ENCODE data around the gene ZNF282. TPM values are rescaled to one million over a fixed set of nuclear protein-coding genes. Genes with fewer than 3 reads are reported as not detected.
"Not testable (repeated sequence)": the region's sequence is repeated elsewhere in the genome, so short reads cannot be mapped to it uniquely, and the experiment has no call there.

ZNF282 gene
- total and polyA plus RNA-seq, 11 donors = 6.6 to 21.4 (median 12.7) TPM

DNA sequence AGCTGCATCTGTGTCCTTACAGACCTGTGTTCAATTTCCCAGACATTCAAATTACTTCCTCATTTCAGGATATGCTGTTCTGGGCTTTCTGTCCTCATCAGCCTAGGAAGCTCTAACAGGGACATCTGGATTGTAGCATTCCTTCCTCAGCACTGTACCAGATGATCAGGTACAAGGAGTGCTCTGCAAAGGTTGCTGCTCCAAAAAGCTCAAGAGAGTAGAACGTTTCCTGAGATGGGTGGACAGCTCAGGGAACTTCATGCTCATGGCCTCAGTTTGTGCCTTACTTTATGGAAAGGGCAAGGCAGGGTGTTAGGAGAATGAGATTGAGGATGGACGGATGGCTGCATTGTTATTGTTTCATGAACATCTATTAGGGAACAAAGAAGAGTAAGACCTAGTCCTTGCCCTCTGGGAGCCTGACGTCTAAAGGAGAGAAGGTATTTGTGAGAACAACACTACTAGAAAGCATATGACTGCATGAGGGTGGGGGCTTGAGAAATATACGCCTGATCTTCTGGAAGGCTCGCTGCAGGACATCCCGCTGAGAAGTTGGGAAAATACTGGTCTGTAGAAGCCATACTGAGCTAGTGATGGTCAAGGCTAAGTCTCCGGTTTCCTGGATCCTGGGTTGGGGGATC, 33.6 kb downstream of the ZNF282 start:
- H3K27ac ChIP-seq = no peak overlapping the region
- H3K4me1 ChIP-seq = no peaks in the 10 kb centered on the region
- intact Hi-C loops (cut with DNase I) = no loop called here
- no peak for ATAC-seq
- no peak overlapping the region for H3K4me3 ChIP-seq
- no peaks in the 10 kb centered on the region for H3K9me3 ChIP-seq
- 59 to 62% (median 61%) methylated on average over 7 of the region's 7 CpGs for WGBS, 4 donors
- peaks cover 0 to 20% (median 16%) of the 10 kb centered on the region in 9 donors for H3K36me3 ChIP-seq
- no peak for DNase-seq
- TF ChIP-seq, protein P1, sequence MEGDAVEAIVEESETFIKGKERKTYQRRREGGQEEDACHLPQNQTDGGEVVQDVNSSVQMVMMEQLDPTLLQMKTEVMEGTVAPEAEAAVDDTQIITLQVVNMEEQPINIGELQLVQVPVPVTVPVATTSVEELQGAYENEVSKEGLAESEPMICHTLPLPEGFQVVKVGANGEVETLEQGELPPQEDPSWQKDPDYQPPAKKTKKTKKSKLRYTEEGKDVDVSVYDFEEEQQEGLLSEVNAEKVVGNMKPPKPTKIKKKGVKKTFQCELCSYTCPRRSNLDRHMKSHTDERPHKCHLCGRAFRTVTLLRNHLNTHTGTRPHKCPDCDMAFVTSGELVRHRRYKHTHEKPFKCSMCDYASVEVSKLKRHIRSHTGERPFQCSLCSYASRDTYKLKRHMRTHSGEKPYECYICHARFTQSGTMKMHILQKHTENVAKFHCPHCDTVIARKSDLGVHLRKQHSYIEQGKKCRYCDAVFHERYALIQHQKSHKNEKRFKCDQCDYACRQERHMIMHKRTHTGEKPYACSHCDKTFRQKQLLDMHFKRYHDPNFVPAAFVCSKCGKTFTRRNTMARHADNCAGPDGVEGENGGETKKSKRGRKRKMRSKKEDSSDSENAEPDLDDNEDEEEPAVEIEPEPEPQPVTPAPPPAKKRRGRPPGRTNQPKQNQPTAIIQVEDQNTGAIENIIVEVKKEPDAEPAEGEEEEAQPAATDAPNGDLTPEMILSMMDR (IDR thresholded peaks at IDR 0.05) = no peak
- TF ChIP-seq POLR2A (IDR thresholded peaks at IDR 0.05) = no peak
- no peaks in the 10 kb centered on the region for H3K27me3 ChIP-seq

DNA sequence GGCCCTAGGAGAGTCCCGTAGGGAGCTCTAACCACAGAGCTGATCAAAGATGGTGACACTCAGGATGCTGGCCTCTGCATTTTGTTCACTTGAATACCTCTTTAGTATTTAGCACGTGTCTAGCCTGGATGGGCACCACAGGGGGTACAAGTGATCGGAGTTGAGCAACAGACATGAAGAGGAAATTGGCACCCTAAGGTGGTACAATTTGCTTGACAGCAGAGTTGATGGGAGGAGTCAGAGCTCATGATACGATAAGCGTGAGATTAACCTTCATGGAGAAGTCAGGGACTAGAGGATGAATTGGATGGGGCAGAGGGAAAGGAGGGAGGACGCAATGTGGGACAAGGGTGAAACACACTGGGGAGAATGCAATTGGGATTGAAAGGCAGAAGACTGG, 34.2 kb downstream of the ZNF282 start:
- DNase-seq = no peak
- intact Hi-C loops (cut with DNase I) = no loop called here
- WGBS, 4 donors = 64 to 73% (median 71%) methylated on average over 6 of the region's 6 CpGs
- no peaks in the 10 kb centered on the region for H3K4me1 ChIP-seq
- no peaks in the 10 kb centered on the region for H3K27me3 ChIP-seq
- no peaks in the 10 kb centered on the region for H3K9me3 ChIP-seq
- peaks cover 0 to 15% (median 12%) of the 10 kb centered on the region in 9 donors for H3K36me3 ChIP-seq
- H3K4me3 ChIP-seq = no peak overlapping the region
- no peak overlapping the region for H3K27ac ChIP-seq
- TF ChIP-seq, protein P1 (IDR thresholded peaks at IDR 0.05) = no peak
- no peak for TF ChIP-seq POLR2A (IDR thresholded peaks at IDR 0.05)
- ATAC-seq = peak in 1 of 4 donors; percentile 12

DNA sequence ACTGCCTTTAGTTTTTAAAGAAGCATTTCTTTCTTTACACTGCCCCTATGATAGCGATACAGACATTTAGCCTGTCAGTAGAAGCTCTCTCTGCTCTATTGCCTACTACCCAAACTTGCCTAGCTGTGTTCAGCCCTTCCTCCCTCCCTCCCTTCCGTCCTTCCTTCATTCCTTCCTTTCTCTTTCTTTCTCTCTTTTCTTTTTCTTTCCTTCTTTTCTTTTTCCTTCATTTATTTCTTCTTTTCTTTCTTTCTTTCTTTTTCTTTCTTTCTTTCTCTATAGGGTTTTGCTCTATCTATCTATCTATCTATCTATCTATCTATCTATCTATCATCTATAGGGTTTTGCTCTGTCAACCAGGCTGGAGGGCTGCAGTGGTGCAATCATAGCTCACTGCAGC, 37.0 kb downstream of the ZNF282 start:
- H3K27ac ChIP-seq = no peak overlapping the region
- intact Hi-C loops (cut with DNase I) = no loop called here
- H3K27me3 ChIP-seq = no peaks in the 10 kb centered on the region
- H3K36me3 ChIP-seq = no peaks in the 10 kb centered on the region
- WGBS, 4 donors = 77 to 91% (median 85%) methylated on average over 2 of the region's 2 CpGs
- H3K4me3 ChIP-seq = no peak overlapping the region
- H3K9me3 ChIP-seq = no peaks in the 10 kb centered on the region
- no peak for DNase-seq
- ATAC-seq = no peak
- no peaks in the 10 kb centered on the region for H3K4me1 ChIP-seq
- TF ChIP-seq, protein P1 (IDR thresholded peaks at IDR 0.05) = no peak
- TF ChIP-seq POLR2A (IDR thresholded peaks at IDR 0.05) = no peak

DNA sequence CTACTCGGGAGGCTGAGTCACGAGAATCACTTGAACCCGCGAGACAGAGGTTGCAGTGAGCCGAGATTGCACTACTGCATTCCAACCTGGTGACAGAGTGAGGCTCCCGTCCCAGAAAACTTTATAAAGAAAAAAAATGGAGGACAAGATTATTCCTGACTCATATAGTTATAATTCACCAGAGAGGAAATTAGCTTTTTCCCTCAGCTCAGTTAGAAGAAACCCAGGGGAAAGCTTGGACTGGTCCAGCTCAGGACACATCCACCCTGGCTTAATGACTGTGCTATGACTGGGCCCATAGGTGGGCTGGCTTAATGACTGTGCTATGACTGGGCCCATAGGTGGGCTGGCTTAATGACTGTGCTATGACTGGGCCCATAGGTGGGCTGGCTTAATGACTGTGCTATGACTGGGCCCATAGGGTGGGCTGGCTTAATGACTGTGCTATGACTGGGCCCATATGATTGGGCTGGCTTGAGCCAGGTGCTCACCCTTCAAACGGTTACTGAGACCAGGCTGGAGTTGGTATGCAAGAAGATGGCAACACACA, 38.4 kb downstream of the ZNF282 start:
- H3K27ac ChIP-seq; intact Hi-C loops (cut with DNase I); ATAC-seq; H3K4me1 ChIP-seq; H3K4me3 ChIP-seq; DNase-seq; H3K9me3 ChIP-seq; H3K27me3 ChIP-seq; H3K36me3 ChIP-seq: not testable (repeated sequence)
- WGBS, 4 donors = 73 to 80% (median 76%) methylated on average over 7 of the region's 7 CpGs

DNA sequence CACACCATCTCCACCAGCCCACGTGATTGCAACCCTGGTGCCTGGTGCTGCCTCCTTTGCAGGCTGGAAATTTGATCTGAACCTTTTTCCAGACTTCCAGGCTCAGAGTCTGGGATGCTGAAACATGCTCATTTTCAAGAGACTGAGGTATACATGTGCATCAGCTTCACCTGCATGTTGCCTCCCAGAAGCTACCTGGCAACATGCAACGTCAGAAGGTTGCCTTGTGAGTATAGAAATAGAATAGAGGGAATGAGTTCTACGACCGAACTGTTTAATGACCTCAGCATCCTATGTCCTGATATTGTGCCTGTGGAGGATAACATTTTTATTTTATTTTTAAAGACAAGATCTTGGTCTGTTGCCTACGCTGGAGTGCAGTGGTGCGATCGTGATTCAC, 42.2 kb downstream of the ZNF282 start:
- Histone ChIP-seq H3K4me3 (no peak overlapping the region), H3K9me3 (peaks cover 0 to 3% (median 0%) of the 10 kb centered on the region in 12 donors), H3K27me3 (no peaks in the 10 kb centered on the region), H3K4me1 (peaks cover 3 to 24% (median 15%) of the 10 kb centered on the region in 12 donors), H3K36me3 (no peaks in the 10 kb centered on the region), H3K27ac (no peak overlapping the region)
- DNase-seq = no peak
- no peak for TF ChIP-seq POLR2A (IDR thresholded peaks at IDR 0.05)
- TF ChIP-seq, protein P1 (IDR thresholded peaks at IDR 0.05) = no peak
- 83 to 91% (median 84%) methylated on average over 7 of the region's 7 CpGs for WGBS, 4 donors
- intact Hi-C loops (cut with DNase I) = no loop called here
- ATAC-seq = no peak
